ENCODE measurements around the gene FANCF.

The FANCF gene, protein sequence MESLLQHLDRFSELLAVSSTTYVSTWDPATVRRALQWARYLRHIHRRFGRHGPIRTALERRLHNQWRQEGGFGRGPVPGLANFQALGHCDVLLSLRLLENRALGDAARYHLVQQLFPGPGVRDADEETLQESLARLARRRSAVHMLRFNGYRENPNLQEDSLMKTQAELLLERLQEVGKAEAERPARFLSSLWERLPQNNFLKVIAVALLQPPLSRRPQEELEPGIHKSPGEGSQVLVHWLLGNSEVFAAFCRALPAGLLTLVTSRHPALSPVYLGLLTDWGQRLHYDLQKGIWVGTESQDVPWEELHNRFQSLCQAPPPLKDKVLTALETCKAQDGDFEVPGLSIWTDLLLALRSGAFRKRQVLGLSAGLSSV

DNA sequence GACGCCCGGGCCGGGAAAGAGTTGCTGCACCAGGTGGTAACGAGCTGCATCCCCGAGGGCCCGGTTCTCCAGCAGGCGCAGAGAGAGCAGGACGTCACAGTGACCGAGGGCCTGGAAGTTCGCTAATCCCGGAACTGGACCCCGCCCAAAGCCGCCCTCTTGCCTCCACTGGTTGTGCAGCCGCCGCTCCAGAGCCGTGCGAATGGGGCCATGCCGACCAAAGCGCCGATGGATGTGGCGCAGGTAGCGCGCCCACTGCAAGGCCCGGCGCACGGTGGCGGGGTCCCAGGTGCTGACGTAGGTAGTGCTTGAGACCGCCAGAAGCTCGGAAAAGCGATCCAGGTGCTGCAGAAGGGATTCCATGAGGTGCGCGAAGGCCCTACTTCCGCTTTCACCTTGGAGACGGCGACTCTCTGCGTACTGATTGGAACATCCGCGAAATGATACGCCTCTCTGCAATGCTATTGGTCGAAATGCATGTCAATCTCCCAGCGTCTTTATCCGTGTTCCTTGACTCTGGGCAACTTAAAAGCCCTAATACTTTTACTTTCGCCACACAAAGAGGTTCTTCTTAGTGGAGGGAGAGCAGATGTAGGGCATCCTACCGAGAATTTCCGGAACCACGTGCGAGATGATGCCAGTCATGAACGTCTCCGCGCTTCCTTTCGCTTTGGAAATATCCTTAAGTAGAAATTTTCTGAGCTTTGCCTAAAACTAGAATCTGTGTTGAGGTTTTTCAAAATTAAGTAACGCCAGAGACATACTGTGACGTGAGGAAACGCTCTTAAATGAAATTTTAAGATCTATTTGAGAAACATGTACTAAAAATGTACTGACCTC is at the start of gene FANCF:
Gene FANCF, minus strand, starts transcription at position 376 of the 840 bp plus-strand sequence. Its CDS starts 13 bp downstream, at position 363.
- DNase-seq (ENCODE audit: low read depth): peak; percentile 100
- TF ChIP-seq, protein P1, sequence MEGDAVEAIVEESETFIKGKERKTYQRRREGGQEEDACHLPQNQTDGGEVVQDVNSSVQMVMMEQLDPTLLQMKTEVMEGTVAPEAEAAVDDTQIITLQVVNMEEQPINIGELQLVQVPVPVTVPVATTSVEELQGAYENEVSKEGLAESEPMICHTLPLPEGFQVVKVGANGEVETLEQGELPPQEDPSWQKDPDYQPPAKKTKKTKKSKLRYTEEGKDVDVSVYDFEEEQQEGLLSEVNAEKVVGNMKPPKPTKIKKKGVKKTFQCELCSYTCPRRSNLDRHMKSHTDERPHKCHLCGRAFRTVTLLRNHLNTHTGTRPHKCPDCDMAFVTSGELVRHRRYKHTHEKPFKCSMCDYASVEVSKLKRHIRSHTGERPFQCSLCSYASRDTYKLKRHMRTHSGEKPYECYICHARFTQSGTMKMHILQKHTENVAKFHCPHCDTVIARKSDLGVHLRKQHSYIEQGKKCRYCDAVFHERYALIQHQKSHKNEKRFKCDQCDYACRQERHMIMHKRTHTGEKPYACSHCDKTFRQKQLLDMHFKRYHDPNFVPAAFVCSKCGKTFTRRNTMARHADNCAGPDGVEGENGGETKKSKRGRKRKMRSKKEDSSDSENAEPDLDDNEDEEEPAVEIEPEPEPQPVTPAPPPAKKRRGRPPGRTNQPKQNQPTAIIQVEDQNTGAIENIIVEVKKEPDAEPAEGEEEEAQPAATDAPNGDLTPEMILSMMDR (IDR thresholded peaks at IDR 0.05; ENCODE audit: low read depth, low read length, missing control alignments): no peak
- H3K4me3 ChIP-seq (ENCODE audit: low read depth, low read length): peak within 1 kb of the TSS; percentile 87

DNA sequence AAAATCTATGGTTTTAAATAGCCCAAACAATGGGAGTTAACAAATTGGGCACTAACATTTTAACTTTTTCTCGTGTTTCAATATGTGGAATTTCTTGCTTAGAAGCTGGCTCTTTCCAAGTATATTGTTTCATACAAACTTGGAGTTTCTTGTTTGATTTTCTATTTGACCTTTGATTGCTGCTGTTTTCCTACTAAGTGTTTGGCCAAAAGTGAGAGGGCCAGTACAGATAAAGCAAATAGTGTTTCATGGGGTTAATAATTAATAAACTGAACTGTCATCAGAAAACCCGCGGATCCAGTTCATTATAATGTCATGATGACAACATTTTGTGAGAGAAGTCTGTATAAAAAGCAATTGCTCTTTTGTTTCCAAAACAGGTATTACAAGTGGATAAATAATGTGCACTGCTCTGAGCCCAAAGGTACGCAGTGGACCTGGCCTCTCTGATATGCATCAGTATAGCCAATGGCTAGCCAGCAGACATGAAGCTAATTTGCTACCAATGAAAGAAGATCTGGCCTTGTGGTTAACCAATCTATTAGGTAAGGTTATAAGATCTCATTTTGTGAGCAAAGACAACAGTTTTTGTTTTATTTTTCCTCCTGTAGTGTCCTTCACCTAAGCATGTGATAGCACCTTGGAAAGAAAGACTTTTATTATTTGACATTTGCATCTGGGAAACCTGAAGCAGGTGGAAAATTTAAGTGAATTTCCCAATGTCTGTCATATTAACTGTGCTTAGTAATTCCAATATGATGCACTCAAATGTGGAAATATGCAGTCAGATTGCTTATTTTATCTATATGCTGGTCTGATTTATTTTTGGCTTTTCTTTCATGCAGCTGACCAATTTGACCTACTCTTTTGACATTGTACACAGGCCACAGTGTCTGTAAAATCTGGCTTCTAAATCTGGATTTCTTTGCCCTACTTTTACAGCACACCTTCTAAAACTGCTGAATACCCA is 49.1 kb upstream of the FANCF start:
- no peak for DNase-seq (ENCODE audit: low read depth)
- TF ChIP-seq, protein P1 (IDR thresholded peaks at IDR 0.05; ENCODE audit: low read depth, low read length, missing control alignments): no peak
- no peak overlapping the region for H3K4me3 ChIP-seq (ENCODE audit: low read depth, low read length)

DNA sequence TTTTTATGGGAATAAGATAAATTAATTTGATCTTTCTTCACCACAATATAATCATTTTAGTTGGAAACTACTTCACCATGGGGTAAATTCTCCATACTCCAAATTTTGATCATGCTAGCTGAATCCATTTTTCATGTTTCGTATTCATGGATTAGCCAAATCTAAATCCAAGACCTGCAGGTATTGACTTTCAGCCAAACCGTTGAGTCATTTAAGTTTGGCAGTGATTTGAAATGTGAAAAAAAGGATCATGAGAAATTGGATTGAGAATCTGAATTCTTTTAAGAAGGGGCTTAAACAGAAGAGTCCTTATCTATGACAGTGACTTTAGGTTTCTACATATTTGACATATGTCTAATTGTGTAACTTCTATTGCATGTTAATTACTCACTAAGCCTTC is 46.1 kb upstream of the FANCF start:
- H3K4me3 ChIP-seq (ENCODE audit: low read depth, low read length): no peak overlapping the region
- TF ChIP-seq, protein P1 (IDR thresholded peaks at IDR 0.05; ENCODE audit: low read depth, low read length, missing control alignments): no peak
- DNase-seq (ENCODE audit: low read depth): no peak

DNA sequence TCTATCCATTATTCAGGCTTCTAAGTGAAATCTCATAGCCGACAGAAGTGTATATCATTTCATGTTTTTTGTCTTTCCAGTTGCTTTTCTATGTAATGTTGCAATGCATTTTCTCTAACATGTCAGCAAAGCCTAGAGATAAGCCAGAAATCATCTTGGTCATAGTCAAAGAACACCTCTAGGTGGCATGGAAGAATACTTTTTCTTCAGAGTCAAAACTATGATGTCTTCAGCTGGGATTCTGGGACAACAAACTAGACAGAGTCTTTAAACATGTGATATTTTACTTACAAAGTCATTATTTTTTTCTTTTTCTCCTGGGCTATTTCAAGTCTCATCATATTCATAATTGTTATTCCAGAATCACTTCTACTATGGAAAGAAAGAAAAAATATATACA is 45.2 kb upstream of the FANCF start:
- DNase-seq (ENCODE audit: low read depth): no peak
- TF ChIP-seq, protein P1 (IDR thresholded peaks at IDR 0.05; ENCODE audit: low read depth, low read length, missing control alignments): peak; percentile 11

DNA sequence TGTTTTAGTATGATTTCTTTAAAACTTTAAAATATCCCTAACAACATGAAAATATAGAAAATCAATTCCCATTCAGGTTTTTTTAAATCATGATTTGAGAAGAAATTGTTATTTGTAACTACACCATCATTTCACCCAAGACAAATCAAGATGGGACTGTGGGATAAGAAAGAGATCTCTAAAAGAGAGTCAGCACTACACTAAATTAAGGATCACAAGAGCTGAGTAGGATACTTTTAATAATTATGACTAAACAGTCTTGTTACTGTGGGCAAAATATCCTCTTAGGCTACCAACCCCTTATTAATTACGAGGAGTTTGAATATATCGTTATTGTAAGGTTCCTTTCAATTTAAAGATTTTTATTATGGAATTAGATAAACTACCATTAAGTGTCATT is 43.7 kb upstream of the FANCF start:
- DNase-seq (ENCODE audit: low read depth): no peak
- TF ChIP-seq, protein P1 (IDR thresholded peaks at IDR 0.05; ENCODE audit: low read depth, low read length, missing control alignments): no peak
- no peak overlapping the region for H3K4me3 ChIP-seq (ENCODE audit: low read depth, low read length)

More for the DNA sequence above, 45.2 kb upstream of the FANCF start:
- H3K4me3 ChIP-seq (ENCODE audit: low read depth, low read length): no peak overlapping the region

Measured in GM12864 (cell line).